HG03521 (cell line): ENCODE results near the gene PDE4B.
"Not testable (repeated sequence)": the region's sequence is repeated elsewhere in the genome, so short reads cannot be mapped to it uniquely, and the experiment has no call there.

Source experiments
- ATAC-seq: cut with Tn5 transposase; IDR thresholded peaks from one replicate; pipeline ENCODE4 v1.9.1; 2021; ENCODE audit warnings: mild to moderate bottlenecking, moderate library complexity; ENCODE audit not compliant: unreplicated experiment

PDE4B gene

DNA sequence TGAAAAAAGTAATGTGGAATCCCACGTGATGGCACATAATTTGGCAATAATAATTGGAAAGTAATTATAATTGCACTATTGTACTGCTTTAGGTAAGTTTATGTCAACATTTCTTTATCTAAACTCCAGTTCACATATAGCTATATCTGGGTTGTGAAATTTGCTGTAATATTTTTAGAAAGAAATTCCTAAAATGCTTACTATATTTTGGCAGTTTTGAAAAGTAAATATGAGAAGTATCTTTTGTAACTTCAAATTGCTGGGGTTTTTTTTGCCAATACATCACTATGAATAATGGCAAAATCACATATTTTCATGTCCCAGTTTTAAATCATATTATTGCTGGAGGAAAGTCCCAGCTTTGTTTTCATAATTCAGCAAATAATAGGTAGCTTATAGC, 197.5 kb downstream of the PDE4B start:
- no peak for ATAC-seq

DNA sequence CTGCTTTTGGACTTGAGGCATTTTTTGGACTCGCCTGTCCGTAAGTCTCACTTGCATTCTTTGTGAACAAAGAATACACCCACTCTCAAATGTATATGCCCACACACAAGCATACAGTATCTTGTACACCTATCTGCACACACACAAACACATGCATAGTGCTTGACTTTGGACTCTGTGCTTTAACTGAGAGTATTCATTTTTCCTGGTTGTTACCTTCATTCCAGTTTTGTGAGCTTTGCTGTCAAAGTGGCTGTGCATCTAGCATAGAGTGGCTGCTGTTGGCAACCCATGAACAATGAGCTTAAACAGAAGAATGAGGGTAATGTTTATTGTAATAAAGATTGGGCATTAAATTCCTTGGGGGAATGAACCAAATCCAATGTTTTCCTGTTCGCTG, 199.0 kb downstream of the PDE4B start:
- ATAC-seq, result no peak

GRCh38 chr1:65992165-65992821, 199.6 kb downstream of the PDE4B start:
- ATAC-seq, result no peak

- ATAC-seq, result no peak
Observed at GRCh38 chr1:65992831-65993271, 200.2 kb downstream of the PDE4B start.

DNA sequence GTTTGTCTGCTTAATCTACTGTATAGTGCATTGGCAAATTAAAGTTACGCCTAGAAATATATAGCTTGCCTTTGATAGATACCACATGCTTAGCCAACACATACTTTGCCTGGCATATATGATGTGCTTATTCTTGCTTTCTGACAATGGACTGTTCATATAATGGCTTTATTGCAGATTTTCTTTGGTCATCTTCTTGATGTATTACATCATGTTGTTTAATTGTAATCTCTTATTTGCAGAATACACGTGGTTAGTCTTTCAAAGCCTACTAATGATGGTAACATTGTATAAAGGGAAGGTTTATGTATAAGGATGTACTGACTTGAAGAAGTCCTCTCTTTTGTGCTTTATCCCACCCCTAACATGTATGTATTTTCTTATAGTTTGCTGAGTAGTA, 201.5 kb downstream of the PDE4B start:
- ATAC-seq, result no peak

DNA sequence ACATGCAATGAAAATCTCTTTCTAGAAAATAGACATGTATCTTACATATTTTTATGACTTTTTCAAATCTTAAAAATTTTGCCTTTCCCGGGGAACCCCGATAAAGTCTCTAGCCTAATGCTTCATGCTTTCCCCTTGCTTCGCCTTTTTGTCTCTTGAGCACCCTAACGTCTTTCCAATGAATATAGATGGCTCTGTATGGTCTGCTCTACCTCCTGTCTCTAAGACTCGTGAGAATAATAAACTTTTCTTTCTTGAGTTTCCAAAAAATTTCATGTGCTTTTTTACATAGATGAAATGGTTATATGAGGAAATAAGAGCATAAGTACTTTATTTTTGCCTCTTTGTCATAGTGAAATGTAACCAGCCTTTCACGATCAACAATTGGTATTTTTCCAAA, 202.6 kb downstream of the PDE4B start:
- ATAC-seq, result no peak

- ATAC-seq, result no peak
Observed at GRCh38 chr1:65995928-65996327, 203.2 kb downstream of the PDE4B start.

GRCh38 chr1:65997693-65998092, 205.0 kb downstream of the PDE4B start:
- no peak for ATAC-seq

GRCh38 chr1:65998763-65999583, 206.3 kb downstream of the PDE4B start:
- ATAC-seq, result no peak

DNA sequence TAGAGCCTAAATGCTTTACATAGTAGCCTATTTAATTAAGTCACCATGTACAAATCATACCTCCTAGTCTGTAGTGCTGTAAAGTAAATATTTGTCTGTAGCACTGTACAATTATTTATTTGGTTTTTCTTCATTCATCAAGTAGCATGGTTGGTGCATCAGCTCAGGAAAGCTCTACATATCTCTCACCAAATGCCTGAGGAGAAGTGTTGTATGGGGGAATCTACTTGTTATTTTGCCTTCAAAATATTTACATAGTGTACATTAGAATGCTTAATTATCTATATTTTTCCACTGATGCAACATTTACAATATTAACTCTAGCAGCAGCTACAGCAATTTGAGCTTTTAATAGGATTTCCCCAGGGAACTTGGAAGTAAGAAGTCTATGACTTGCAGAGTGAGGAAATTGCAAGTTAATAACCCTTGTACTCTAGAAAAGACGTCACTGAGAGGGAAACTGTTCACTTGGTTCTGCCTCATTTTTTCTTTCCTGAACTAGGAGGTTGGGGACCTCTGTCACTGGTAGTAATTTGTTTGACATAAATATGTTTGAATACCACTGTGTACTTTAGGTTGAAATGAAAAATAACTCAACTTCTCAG, 207.4 kb downstream of the PDE4B start:
- no peak for ATAC-seq

DNA sequence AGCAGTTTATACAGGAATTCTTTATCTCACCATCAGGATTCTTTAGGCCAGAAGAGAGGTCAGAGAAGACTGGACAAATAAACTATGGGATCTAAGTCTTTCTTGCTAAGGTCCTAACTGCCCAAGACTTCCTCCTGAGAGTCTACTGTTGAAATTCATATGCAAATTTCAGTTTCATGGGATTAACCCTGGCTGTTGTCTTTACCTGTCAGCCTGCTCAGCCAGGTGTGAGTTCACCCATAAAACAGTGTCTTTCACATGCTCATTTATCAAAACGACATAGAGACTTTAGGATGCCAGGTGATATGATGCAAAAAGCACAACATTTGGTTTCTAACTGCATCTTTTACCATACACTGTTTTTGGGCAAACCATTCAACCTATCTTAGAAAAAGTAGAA, 211.0 kb downstream of the PDE4B start:
- no peak for ATAC-seq

- not testable (repeated sequence) for ATAC-seq
Observed at GRCh38 chr1:66006534-66006933, 213.8 kb downstream of the PDE4B start.

DNA sequence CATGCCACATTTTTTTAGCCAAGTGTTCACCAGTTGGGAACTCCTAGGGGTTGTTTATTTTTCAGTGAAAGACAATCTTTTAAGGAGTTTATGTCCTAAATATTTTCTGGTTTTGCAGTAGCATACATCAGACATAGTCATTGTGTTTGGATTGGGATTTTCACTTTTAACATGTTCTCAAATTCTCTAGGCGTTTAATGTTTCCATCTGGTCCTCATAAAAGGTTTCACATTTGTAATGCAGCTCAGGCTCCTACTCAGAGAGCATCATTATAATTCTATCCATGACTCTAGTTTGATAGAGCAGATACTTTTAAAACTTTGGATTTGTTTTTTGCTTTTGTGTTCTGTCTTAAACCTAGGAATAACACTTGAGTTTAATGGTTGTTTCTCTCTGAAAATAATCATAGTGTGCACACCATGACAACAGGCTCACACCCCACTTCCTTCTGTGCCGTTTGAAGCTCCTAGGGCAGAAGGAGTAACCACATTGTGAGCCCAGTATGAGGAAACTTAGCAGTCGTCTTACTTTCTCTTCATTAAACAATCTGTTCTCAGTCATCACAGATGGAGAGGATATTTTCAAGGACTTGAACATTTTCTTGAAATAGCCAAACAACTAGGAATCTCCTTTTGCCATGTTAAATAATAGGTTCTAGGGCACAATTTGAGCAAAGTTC, 219.6 kb downstream of the PDE4B start:
- ATAC-seq, result no peak

- no peak for ATAC-seq
Observed at GRCh38 chr1:66013371-66013770, 220.7 kb downstream of the PDE4B start.

DNA sequence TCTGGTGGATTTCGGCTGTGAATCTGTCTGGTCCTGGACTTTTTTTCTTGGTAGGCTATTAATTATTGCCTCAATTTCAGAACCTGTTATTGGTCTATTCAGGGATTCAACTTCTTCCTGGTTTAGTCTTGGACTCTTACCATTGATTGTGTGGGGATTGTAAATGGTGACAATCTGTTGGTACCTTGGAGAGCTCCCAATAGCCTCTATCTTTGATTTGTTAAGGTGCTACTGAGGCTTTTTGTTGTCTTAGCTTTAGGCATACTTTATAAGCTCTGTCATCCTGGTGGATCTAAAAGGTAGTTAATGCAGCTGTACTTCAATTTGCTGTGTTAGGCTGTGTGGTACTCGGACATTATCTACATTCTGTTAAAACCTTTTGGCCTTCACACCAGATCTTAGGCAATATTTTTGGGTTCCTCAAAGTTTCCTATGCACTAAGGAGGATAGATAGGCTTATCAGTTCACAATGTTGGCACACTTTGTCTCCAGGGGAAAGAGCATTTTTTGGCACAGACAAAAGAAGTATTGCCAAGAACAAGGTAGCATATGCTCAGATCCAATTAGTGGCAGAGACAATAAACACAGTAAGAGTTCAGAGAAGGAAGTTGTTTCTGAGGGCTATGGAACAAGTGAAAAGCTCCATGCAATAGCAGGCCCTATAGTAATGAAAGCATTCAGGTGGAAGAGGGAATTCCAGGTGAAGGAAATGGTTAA, 230.4 kb downstream of the PDE4B start:
- ATAC-seq, result no peak

DNA sequence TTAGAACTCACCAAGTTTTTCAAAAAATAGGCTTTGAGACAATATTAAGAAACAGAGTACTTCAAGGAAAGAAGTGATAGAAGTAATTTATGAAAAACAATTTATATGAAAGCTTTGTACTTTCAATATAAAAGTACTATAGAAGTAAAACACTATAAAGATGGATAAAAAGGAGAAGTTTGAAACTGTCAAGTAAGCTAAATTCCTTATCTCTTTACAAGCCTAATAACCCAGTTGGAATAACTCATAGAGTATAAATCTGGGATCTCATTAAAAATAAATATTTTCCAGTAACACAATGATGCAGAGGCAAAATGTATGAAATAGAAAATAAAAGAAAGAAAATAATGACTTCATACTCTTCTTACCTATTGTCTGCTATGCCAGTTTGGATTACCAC, 232.5 kb downstream of the PDE4B start:
- ATAC-seq, result no peak

DNA sequence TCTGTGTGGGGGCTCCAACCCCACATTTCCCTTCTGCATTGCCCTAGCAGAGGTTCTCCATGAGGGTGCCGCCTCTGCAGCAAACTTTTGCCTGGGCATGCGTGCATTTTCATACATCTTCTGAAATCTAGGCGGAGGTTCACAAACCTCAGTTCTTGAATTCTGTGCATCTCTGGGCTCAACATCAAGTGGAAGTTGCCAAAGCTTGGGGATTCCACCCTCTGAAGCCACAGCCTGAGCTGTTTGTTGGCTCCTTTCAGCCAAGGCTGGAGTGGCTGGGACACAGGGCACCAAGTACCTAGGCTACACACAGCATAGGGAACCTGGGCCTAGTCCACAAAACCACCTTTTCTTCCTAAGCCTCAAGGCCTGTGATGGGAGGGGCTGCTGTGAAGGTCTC, 235.3 kb downstream of the PDE4B start:
- no peak for ATAC-seq

DNA sequence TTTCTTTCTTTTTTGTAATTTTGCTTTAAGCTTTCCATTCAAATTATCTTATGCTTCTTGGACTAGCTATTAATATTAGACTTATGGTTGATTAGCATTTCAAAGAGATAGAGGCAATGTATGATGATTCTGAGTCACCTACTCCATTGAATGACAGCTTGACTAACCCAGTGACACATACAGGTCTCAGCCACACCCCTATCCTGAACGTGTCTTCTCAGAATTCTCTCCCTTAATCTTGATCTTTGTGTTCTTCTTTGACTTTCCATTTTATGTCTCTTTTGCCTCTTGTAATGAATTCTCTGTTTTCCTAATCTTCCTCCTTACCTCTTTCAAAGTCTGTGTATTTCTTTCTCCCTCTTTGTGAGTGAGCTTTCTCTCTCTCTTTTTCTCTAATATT, 241.1 kb downstream of the PDE4B start:
- ATAC-seq, result no peak

- ATAC-seq, result no peak
Observed at GRCh38 chr1:66035616-66036245, 243.0 kb downstream of the PDE4B start.

- no peak for ATAC-seq
Observed at GRCh38 chr1:66041654-66042053, 249.0 kb downstream of the PDE4B start.
